Lower leg skin (tissue), 4 donors: ENCODE measurements around the gene ZIC1. TPM values are rescaled to one million over a fixed set of nuclear protein-coding genes. Genes with fewer than 3 reads are reported as not detected.

Experiments
- DNase-seq, 2 donors: peaks; one replicate each; pipeline ENCODE4 v3.0.0-alpha.2; 2019; ENCODE audit warnings: low spot score in 2 of 2
- H3K4me3 ChIP-seq: fragments of 200-600 bp; sonication (generic); 2 replicates; pipeline ENCODE4 v1.5.1; 2017; ENCODE audit warnings: mild to moderate bottlenecking, low read depth; ENCODE audit not compliant: poor library complexity, severe bottlenecking
- POLR2A ChIP-seq, 2 donors: fragments of 450-650 bp; IDR thresholded peaks; one replicate each; pipeline ENCODE4 v1.6.1; 2016 to 2017; ENCODE audit warnings: antibody characterized with exemption in 2 of 2, mild to moderate bottlenecking in 1 of 2, moderate library complexity in 1 of 2
- WGBS, 2 donors: methylation state at CpG; one replicate each; pipeline ENCODE4 v1.1.5; 2018; 5-methylcytosine and 5-hydroxymethylcytosine counted together
- intact Hi-C: fragments of 100-400 bp; cut with DNase I; formaldehyde crosslinking; loops from one replicate; pipeline ENCODE4 v1.15.0; 2023; ENCODE audit warnings: low total_unique reads
- total RNA-seq, 4 donors: library from RNA; depleted of rRNA; stranded (reverse); fragments of >200 nt; gene quantifications; one replicate each; pipeline ENCODE4 v1.1.0, GENCODE V29; 2016
- TF ChIP-seq, protein P1 (sequence below), 3 donors: fragments of 450-650 bp; IDR thresholded peaks; one replicate each; pipeline ENCODE4 v1.5.1; 2016; ENCODE audit warnings: antibody characterized with exemption in 3 of 3, mild to moderate bottlenecking in 3 of 3, moderate library complexity in 2 of 3

Gene ZIC1
- total RNA-seq, 4 donors from 2014 or later, result 0.30 to 2.9 (median 1.1) TPM

- 25 to 37% methylated on average over 36 of the region's 36 CpGs for WGBS, 2 donors
- no peak for TF ChIP-seq POLR2A (IDR thresholded peaks at IDR 0.05)
- TF ChIP-seq, protein P1, sequence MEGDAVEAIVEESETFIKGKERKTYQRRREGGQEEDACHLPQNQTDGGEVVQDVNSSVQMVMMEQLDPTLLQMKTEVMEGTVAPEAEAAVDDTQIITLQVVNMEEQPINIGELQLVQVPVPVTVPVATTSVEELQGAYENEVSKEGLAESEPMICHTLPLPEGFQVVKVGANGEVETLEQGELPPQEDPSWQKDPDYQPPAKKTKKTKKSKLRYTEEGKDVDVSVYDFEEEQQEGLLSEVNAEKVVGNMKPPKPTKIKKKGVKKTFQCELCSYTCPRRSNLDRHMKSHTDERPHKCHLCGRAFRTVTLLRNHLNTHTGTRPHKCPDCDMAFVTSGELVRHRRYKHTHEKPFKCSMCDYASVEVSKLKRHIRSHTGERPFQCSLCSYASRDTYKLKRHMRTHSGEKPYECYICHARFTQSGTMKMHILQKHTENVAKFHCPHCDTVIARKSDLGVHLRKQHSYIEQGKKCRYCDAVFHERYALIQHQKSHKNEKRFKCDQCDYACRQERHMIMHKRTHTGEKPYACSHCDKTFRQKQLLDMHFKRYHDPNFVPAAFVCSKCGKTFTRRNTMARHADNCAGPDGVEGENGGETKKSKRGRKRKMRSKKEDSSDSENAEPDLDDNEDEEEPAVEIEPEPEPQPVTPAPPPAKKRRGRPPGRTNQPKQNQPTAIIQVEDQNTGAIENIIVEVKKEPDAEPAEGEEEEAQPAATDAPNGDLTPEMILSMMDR (IDR thresholded peaks at IDR 0.05), result no peak
- peak in 1 of 2 donors; percentile 50 for DNase-seq
- no peak overlapping the region for H3K4me3 ChIP-seq
- intact Hi-C loops, result no loop called here
These were observed 21.1 kb upstream of the ZIC1 start for GRCh38 chr3:147387885-147388699.

DNA sequence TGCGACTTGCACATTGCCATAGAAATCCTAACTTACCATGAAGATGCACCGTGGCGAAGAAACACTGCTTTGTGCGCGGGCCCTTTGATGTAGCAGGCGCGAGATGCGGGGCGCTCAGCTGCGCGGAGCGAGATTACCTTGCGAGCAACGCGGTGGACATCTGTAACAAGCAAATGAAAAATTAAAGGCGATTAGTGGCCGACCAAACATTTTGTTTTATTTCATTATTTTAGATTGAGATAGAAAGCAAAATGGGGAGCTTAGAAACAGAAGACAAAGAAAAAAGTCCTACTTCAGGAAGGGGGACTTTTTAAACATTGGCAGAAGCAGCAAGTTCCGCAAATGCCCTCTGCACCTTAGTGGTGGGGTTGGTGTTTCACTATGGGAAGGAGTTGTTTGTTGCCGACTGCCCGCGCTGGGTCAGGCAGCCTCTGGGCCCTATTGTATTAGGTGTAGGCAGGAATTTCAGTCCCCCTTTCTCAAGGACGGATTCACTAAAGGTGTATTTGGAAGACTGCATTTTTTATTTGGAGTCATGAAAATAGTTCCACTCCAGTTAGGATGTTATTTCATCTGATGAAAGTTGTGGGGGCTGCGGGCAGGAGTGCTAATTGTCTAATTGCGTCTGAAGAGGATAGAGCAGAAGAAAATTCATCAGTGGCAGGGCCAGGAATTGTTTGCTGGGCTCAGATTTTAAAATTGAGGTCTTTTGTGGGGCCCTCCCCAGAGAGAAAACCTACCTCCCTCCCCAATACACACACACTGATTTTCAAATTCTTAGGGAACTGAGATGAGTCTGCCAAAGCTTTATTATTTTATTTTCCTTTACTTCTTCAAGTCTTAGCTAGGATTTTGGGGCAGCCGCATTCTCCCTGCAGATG, 20.2 kb upstream of the ZIC1 start:
- H3K4me3 ChIP-seq, result no peak overlapping the region
- peak in 1 of 2 donors; percentile 64 for DNase-seq
- TF ChIP-seq, protein P1 (IDR thresholded peaks at IDR 0.05), result no peak
- TF ChIP-seq POLR2A (IDR thresholded peaks at IDR 0.05), result no peak
- intact Hi-C loops, result no loop called here
- 30 to 38% methylated on average over 25 of the region's 25 CpGs for WGBS, 2 donors

- intact Hi-C loops, result loop anchor here (5.0 kb wide), 1 partner anchor 313 kb away; no protein-coding TSS in a partner anchor
- DNase-seq, result peak in 1 of 2 donors; percentile 37
- TF ChIP-seq, protein P1 (IDR thresholded peaks at IDR 0.05), result no peak
- TF ChIP-seq POLR2A (IDR thresholded peaks at IDR 0.05), result no peak
- 24 to 28% methylated on average over 12 of the region's 12 CpGs for WGBS, 2 donors
- no peak overlapping the region for H3K4me3 ChIP-seq
These were observed 19.4 kb upstream of the ZIC1 start for GRCh38 chr3:147389717-147390116.

DNA sequence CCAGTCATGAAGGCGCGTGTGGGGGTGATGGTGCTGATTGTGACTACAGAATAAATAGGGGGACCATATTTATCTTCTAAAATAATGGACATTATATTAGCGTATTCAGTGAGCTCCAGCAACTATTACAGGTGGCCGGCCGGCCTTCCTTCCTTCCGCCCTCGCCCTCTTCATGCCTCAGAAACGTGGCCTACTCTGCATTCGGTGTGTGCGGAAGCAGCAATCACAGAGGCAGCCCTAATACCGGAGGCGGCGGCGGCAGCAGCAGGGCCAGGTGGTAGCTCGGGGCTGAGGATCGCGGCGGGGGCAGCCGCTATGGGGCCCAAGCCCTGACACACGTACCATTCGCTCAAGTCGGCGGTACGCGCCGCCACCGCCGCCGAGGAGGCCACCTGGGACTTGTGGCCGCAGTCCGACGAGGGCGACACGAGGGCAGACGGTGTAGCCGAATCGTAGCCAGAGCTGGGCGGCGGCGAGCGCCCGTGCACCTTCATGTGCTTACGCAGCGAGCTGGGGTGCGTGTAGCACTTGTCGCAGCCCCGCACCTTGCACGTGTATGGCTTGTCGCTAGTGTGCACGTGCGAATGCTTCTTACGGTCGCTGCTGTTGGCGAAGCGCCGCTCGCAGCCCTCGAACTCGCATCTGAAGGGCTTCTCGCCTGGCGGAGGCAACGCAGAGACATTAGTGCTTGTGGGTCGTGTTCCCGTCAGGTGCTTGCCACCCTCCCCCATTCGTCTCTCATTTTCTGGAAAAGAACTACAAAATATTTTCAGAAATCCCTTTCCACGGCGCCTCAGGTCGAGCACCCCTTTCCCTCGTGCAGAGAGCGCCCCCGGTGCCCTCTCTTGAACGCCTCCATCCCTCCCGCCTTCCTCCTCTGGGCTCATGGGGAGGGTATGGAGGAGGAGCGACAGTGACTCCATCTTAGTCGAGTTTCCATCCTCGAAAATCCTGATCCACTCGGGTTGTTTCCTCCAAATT, 18.3 kb upstream of the ZIC1 start:
- no peak for TF ChIP-seq POLR2A (IDR thresholded peaks at IDR 0.05)
- TF ChIP-seq, protein P1 (IDR thresholded peaks at IDR 0.05), result no peak
- intact Hi-C loops, result loop anchor here (5.0 kb wide), 1 partner anchor 311 kb away; no protein-coding TSS in a partner anchor
- 25 to 29% methylated on average over 60 to 61 of the region's 77 CpGs for WGBS, 2 donors
- H3K4me3 ChIP-seq, result no peak overlapping the region
- DNase-seq, result peak in 1 of 2 donors; percentile 75
